IPS-11a (cell line): Measurements from ENCODE around the gene TRAPPC10.

Experiments
- H3K4me3 ChIP-seq: one replicate; pipeline ENCODE4 v1.5.1; 2013; ENCODE audit warnings: low read depth, low read length, control low read depth

TRAPPC10 gene

DNA sequence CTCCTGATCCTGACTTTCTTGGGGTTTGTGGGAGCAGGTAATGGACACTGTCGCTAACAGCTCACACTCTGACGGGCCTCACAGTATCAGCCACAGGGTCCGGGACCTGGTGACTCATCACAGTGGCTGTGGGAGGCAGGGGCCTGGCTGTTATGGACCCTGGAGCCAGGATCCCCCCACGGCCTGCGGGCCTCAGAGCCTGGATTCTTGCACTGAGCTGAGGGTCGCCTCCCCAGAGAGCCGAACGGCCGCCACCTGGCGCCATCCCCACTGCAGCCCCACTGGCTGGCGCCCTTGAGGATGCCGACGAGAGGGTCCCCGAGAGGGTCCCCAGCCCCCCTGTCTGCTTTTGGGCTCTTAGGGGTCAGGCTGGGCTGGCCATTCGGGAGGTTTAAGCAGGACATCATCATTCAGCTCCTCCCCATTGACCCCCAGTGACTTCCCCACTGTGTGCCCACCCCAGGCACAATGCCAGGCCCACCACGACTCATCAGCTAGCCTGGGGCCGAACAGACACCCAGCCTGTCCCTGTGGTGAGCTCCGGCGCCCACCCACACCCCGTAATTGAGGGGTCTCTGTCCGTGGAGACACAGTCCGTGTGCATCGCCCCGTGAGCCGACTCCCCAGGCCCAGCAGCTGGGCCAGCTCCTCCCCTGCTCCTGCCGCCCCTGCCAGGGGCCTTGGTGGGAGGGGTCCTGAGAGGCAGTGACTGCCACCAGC, 30.8 kb upstream of the TRAPPC10 start:
- no peak overlapping the region for H3K4me3 ChIP-seq

GRCh38 chr21:43981871-43982210, 30.3 kb upstream of the TRAPPC10 start:
- H3K4me3 ChIP-seq, result no peak overlapping the region

GRCh38 chr21:43982489-43983078, 29.5 kb upstream of the TRAPPC10 start:
- no peak overlapping the region for H3K4me3 ChIP-seq

GRCh38 chr21:43983390-43983789, 28.7 kb upstream of the TRAPPC10 start:
- no peak overlapping the region for H3K4me3 ChIP-seq

GRCh38 chr21:43983860-43984420, 28.2 kb upstream of the TRAPPC10 start:
- H3K4me3 ChIP-seq, result no peak overlapping the region

DNA sequence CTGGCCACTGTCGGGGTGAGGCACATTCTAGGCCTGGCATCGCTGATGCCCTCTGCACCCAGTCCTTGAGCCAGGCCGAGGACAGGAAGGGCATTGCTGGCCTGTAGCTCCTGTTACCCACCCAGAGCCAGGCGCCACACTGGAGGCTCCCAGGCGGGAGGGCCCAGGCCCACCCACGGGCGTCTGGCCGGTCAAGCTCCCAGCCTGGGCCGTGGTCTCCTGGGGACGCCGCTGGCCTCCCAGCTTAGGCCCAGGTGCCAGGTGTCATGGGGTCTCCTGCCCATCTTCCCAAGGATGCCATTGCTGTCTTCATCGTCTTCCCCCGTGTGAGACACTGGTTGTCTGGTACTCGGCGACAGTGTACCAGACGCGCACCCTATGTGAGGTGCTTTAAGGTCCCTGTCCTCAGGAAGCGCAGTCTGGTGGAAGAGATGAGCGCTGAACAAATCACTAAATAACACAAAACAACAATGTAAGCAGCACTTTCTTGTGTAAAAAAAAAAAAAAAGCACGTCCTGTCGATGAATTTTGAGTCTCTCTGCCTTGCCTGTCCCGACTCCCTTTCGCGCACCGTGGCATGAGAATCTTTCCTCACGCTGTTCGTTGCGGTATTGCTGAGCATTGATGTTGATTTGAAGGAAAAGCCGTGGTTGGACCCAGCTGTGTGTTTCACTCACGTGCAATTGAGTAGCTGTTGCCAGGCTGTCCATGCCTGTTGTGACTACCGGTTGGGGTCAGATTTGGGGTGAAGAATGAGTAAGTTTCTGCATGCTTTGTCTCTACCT, 27.0 kb upstream of the TRAPPC10 start:
- H3K4me3 ChIP-seq, result no peak overlapping the region

GRCh38 chr21:43985690-43986251, 26.3 kb upstream of the TRAPPC10 start:
- no peak overlapping the region for H3K4me3 ChIP-seq

DNA sequence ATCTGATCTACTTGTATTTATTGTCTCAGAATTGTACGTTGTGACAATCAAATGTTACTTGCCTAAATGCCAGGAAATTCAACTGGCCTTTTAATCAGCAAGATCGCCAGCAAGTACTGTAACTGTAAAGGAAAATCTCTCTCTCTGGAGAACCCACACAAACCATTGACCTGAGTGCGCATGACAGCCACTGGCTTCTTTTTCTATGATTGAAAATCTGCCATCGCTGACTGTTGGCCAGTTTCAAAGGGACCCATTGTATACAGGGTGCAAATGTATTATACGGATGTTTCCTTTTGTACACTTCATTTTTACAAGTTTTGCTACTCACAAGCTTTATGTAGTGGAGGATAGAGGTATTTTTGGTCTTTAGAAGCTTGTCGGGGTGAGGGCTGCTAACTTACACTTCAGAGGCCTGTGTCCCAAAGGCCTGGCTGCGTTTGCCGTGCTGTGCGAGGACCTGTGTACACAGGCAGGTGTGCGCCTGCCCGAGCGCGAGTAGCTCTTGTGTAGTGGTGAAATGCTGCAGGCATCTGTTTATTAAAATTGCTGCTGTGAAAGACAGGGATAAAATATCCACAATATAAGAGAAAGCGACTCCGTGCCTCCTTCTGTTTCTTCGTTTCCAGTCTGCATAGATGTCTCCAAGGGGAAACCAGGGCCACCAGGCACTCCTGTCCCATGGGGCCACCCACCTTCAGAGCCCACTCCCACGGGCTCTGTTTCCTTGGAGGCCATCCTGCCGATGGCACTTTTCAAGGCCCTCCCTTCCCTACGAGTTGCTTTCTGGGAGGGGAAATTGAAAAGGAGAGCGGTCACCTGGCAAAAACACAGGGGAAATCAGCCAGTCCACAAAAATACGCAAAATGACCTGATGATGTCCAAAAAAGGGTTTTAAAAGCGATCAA, 25.3 kb upstream of the TRAPPC10 start:
- no peak overlapping the region for H3K4me3 ChIP-seq

DNA sequence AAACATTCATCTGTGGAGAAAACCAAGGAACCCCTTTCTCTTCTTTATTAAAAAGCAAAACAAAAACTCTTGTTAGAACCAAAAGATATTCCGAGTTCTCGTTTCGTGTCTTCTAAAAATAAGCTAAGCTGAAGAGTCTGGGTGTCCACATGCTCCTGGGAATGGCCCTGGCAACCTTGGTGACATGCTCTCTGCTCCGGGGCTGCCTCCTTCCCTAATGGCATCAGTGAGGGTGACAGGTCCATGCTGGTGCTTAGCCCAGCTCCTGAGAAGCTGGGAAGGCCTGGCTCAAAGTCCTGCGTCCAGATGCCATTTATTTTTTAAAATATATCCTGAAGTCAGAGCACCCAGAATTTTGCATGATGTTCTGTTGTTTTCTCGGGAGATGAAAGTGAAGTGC, 24.6 kb upstream of the TRAPPC10 start:
- H3K4me3 ChIP-seq, result no peak overlapping the region

DNA sequence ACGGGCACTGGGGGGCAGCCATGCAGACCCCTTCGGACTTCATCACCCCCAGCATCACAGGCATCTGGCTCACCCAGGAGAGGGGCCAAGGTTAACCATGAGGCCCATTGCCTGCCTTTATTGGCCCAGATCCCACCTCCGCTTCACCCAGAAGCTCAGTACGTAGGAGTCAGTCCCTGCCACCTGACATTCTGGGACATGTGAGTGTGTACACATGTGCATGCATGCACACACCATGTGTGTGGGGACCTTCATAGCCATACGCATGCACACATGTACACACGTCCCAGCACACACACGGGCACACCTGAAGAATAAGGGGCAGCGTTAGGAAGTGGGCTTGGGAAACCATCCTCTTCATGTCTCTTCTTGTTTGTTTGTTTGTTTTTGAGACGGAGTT, 24.1 kb upstream of the TRAPPC10 start:
- H3K4me3 ChIP-seq, result no peak overlapping the region

GRCh38 chr21:43988506-43989230, 23.4 kb upstream of the TRAPPC10 start:
- no peak overlapping the region for H3K4me3 ChIP-seq

DNA sequence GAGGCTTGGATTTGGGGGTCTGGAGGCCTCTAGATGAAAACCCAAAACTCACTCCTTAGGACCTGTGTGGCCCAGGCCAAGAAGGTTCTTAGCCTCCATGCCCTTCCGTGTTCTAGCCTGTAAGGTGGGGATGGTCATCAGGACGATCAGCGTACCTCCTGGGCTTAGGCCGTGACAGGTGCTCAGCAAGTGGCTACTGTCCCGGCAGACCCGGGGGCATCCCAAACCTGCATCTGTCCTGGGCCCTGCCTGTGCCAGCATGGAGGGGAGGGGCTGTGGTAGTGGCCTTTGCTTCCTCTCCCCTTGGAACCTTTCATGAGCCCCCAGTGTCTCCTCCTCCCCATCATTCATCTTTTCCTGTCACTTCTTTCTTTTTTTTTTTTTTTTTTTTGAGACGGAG, 22.7 kb upstream of the TRAPPC10 start:
- no peak overlapping the region for H3K4me3 ChIP-seq

DNA sequence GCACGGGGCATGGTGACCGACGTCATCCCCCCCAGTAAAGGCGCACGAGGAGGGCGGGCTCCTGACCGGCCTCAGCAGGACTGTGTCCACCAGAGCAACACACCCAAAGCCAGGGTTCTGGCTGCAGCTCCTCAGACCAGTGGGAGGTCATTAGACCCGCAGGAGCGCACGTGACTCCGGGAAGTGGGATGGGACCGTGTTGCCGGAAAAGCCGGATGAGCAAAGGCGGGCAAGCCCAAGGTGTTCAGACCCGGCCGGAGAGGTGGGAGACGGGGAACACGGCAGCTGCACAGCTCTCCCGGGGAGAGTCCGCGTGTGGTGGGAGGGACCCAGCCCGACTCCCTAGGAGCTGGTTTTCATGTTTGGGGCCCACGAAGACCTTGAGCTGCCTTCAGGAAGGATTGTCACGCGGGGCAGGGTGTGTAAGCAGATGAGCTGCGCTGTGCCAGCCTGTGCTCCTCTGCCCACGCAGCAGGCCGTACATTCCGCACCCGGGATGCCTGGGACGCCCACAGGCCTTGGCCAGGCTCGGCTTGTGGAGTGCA, 20.6 kb upstream of the TRAPPC10 start:
- no peak overlapping the region for H3K4me3 ChIP-seq

DNA sequence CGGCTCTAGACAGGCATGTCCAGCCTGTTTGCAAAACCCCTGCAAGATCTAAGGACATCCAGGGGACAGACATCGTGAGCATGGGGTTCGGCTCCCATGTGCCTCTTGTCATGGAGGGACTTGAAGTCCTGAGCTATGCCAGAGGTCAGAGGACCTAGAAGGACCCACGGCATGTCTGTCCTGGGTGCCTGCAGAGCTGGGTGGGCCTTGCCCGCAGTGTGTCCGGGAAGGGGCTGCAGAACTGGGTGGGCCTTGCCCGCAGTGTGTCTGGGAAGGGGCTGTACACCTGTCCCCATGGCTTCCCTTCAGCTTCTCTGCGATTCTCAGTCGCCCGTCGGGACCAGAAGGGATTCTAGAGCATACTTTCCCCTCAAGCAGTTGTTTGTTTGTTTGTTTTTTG, 20.0 kb upstream of the TRAPPC10 start:
- no peak overlapping the region for H3K4me3 ChIP-seq

DNA sequence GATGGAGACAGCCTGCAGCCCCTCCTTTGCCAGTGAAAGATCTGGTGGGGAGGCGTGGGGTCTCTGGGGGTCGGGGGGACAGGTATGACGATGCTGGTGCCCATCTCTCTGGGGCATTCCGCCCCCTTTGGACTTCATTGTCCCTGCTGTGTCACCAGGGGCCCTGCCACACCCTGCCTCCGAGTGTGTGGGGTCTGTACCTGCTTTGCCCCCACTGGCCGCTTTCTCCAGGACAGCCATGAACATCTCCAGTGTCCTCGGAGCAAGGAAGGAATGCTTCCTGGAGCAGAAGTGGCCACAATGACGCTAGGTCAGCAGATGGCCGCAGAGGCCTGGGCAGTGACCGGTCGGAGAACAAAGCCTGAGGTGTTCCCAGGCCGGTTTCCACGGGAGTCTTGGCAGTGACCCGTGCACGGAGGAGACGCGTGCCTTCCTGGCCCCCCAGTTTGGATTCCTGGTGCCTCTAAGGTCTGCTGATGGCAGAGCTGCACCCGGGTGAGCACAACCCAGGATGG, 18.6 kb upstream of the TRAPPC10 start:
- H3K4me3 ChIP-seq, result no peak overlapping the region

- H3K4me3 ChIP-seq, result no peak overlapping the region
Observed at GRCh38 chr21:43994085-43994484, 18.0 kb upstream of the TRAPPC10 start.

DNA sequence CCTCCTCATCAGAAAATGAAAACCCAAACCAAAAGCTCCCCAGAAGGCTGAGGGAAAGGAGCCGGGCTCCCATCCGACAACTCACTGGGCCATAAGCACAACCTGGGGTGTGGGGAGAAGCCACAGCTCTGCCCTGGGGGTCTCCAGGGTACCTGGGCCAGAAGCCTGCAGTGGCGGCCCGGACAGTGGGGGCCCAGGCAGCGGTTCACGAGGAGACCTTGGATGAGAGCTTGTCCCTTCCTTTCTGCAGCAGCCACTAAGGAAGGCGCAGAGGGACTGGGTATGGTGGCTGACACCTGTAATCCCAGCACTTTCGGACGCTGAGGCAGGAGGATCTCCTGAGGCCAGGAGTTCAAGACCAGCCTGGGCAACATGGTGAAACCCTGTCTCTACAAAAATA, 17.5 kb upstream of the TRAPPC10 start:
- H3K4me3 ChIP-seq, result no peak overlapping the region

DNA sequence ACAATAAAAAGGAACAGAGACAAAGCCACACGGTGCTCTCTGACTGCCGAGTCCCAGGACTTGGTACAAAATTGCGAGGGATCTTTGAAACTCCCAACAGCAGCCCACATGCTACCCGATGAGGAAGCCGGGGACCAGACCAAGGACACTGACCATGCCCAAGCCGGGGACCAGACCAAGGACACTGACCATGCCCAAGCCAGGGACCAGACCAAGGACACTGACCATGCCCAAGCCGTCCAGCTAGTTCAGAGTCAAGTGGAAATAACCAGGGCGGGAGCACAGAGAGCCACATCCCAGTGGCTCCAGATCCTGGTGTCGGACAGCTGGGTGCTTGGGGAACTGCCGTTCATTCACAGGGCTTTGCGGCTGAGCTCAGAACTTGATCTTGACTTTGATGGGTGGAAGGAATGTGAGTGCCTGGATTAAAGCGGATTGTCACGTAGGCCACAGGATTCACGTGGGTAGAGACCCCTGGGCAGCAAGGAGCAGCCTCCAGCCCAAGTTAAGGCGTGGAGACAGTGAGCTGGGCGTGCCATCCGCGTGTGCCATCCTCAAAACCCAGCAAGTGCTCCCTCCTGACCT, 16.5 kb upstream of the TRAPPC10 start:
- no peak overlapping the region for H3K4me3 ChIP-seq
